GM18520 (cell line): ENCODE measurements around the gene MAZ.
"Not testable (repeated sequence)": the region's sequence is repeated elsewhere in the genome, so short reads cannot be mapped to it uniquely, and the experiment has no call there.

Source experiments
- ATAC-seq: cut with Tn5 transposase; IDR thresholded peaks from one replicate; pipeline ENCODE4 v1.9.1; 2021; ENCODE audit not compliant: unreplicated experiment

Gene MAZ

DNA sequence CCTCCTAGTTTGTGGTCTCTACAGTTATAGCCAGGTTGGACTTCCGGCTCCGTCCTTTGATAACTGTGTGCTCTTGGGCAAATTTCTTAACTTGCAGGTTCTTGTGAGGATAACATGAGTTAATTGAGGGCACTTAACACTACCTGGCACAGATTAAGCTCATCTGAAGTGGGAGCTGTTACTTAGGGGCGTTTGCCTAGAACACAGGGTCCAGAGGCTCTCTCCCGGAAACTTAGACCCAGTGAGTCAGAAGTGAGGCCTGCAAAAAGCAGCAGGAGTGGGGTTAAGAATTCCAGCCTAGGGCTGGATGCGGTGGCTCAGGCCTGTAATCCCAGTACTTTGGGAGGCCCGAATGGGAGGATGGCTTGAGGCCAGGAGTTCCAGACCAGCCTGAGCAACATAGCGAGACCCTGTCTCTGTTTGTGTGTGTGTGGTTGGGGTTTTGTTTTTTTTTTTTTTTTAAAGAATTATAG lies 15.3 kb downstream of the MAZ start:
- no peak for ATAC-seq

DNA sequence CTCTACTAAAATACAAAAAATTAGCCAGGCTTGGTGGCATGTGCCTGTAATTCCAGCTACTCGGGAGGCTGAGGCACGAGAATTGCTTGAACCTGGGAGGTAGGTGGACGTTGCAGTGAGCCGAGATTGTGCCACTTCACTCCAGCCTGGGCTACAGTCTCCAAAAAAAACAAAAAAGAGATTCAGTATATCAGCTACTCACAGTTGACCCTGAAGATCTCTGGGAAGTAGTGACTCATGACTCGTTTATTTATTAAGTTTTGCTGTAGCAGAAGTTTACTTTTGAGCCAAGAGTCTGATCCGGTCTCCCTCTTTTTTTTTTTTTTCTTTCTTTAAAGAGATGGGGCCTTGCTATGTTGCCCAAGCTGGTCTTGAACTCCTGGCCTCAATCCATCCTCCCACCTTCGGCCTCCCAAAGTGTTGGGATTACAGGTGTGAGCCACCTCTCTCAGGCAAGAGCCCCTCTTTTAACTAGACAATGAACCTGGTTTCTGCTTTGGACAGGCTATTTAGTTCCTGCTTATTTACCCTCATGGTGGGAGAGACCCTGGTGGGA lies 18.3 kb downstream of the MAZ start:
- no peak for ATAC-seq

DNA sequence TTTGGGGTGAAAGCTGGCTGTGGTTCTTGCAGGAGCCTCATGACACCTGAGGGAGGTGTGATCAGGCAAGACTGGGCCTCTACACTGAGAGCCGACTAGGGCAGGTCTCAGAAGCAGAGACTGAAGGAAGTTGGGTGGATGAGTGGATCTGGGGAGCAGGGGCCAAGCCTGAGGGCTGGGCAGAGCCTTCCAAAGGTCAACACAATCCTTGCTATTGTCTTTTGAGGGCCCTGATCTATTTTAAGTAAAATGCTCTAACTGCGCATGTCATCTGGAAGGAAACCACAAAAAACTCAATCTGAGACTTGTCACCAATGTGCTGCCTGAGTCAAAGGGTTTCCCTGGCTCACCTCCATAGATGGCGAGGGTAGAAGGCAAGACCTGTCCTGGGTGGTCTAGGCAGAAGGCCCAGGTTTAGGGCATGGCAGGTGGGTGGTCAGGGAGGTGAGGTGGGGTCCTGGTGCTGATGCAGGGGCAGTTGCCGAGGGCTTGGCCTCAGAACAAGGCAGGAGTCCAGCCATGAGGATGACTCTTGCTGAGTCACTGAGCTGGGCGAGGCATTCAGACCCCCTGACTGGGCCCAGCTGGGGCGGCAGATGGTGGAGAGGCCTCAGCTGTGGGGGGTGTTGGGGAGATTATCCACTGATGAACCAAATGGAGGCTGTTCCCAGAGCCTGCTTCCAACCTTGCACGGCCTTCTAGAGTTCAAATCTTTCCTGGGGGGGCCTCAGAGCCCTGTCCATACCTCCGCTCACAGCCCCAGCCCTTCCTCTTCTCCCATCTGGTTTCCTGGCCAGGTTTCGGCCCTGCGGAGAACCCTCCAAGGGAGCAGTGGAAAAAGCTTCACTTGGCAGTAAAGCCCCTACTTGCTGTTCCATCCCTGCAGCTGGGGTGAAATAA lies 19.1 kb downstream of the MAZ start:
- ATAC-seq, result no peak

DNA sequence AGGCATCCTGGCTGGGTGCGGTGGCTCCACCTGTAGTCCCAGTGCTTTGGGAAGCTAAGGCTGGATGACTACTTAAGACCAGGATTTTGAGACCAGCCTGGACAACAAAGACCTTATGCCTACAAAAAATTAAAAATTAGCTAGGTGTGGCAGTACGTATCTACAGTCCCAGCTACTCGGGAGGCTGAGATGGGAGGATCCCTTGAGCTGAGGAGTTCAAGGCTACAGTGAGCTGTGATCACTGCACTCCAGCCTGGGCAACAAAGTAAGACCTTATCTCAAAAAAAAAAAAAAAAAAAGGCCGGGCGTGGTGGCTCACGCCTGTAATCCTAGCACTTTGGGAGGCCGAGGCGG lies 20.0 kb downstream of the MAZ start:
- no peak for ATAC-seq

DNA sequence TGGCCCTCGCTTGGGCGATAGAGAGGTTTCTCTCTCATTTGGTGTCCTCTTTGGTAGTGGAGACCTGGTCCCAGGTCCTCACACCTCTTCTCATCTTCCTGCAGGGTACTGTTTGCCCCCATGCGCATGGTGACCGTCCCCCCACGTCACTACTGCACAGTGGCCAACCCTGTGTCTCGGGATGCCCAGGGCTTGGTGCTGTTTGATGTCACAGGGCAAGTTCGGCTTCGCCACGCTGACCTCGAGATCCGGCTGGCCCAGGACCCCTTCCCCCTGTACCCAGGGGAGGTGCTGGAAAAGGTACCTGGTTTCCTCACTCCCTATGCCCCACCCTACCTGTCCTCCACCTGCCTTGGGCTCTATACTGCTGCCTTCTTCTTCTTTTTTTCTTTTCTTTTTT lies 24.4 kb downstream of the MAZ start:
- no peak for ATAC-seq

DNA sequence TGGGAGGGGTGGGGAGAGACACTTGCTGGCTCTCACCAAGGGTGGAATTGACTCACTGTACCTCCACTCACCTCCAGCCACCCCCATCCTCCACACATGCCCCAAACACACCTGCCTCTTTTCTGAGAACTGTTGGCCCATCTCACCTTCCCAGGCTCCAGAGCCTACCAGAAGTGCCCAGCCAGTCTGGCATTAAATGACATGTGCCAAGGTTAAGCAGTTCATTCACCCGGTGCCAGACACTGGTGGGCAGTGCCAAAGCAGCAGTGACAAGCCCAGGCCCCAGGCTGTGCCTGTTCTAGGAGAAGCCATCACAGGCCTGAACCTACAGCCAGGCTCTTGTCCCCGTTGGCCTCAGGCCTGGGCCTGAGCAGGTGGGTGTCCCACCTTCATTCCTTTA lies 25.2 kb downstream of the MAZ start:
- ATAC-seq, result no peak

GRCh38 chr16:29833219-29833618 lies 26.9 kb downstream of the MAZ start:
- ATAC-seq, result not testable (repeated sequence)

DNA sequence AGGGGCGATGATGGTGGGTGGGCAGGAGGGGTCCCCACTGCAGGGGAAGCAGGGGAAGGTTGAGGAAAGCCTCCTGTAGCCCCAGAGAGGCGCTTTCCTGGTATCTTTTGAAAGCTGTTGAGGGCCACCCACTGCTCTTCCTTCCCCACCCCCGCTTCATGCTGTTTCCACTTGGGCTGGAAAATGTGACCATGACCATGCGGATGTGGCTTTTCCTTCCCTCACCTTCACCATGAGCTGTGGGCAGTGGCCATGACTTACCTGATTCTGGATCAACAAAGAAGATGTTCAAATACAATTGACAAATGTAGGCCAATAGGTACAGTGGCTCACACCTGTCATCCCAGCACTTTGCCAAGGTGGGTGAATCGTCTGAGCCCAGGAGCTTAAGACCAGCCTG lies 27.8 kb downstream of the MAZ start:
- ATAC-seq, result no peak

GRCh38 chr16:29835926-29836325 lies 29.6 kb downstream of the MAZ start:
- no peak for ATAC-seq

- ATAC-seq, result no peak
These were observed 30.3 kb downstream of the MAZ start for GRCh38 chr16:29836623-29837022.

DNA sequence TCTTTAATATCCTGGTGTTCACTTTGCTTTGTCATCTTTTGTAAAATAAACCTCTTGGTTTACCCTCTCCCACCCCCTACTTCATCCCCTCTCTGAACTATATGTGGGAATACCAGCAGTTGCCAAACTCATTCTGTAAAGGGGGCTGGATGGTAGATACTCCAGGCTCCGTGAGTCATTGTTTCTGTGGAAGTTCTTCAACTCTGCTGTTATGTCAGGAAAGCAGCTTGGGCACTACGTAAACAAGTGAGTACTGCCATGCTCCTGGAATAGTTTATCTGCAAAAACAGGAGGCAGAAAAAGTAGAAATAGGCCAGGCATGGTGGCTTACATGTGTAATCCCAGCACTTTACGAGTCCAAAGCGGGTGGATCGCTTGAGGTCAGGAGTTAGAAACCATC lies 31.5 kb downstream of the MAZ start:
- no peak for ATAC-seq

GRCh38 chr16:29839822-29840221 lies 33.5 kb downstream of the MAZ start:
- ATAC-seq, result no peak

DNA sequence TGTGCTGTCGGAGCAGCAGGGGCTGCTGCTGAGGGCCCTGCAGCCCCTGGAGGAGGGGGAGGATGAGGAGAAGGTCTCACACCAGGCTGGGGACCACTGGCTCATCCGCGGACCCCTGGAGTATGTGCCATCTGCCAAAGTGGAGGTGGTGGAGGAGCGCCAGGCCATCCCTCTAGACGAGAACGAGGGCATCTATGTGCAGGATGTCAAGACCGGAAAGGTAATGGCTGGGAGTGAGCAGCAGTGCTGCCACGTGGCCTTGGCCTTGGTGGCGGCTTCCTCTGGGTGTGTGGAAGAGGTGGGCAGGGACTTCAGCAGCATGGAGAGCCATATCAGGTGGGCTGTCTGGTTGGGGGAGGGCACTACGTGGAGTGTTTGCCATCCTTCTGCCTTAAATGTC lies 33.9 kb downstream of the MAZ start:
- ATAC-seq, result no peak

DNA sequence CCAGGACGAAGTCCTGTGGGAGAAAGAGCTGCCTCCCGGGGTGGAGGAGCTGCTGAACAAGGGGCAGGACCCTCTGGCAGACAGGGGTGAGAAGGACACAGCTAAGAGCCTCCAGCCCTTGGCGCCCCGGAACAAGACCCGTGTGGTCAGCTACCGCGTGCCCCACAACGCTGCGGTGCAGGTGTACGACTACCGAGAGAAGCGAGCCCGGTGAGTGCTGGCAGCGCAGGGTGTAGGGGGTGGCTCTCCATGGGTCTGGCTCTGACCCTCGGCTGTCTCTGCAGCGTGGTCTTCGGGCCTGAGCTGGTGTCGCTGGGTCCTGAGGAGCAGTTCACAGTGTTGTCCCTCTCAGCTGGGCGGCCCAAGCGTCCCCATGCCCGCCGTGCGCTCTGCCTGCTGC lies 35.3 kb downstream of the MAZ start:
- ATAC-seq, result no peak

- ATAC-seq, result no peak
These were observed 36.5 kb downstream of the MAZ start for GRCh38 chr16:29842732-29843346.

- ATAC-seq, result no peak
These were observed 37.6 kb downstream of the MAZ start for GRCh38 chr16:29843931-29844330.

DNA sequence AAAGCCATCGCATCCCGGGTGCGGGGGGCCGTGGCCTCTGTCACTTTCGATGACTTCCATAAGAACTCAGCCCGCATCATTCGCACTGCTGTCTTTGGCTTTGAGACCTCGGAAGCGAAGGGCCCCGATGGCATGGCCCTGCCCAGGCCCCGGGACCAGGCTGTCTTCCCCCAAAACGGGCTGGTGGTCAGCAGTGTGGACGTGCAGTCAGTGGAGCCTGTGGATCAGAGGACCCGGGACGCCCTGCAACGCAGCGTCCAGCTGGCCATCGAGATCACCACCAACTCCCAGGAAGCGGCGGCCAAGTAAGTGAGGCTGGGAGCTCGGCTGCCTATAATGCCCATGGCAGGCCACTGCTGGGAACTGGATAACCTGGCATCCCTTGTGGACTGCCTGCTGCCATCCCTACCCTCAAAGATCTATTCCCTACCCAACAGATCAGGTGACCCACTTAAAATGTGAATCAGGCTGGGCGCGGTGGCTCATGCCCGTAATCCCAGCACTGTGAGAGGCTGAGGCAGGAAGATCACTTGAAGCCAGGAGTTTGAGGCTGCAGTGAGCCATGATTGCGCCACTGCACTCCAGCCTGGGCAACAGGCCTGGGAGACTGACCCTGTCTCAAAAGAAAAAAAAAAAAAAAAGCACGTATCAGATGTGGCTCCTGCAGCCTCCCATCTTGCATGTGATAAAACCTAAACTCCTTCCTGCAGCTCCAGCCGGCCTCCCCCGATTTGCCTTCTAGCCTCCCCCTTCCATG lies 38.4 kb downstream of the MAZ start:
- no peak for ATAC-seq

GRCh38 chr16:29845656-29846055 lies 39.3 kb downstream of the MAZ start:
- no peak for ATAC-seq

- no peak for ATAC-seq
These were observed 42.3 kb downstream of the MAZ start for GRCh38 chr16:29848420-29849297.

GRCh38 chr16:29849505-29849904 lies 43.2 kb downstream of the MAZ start:
- no peak for ATAC-seq

GRCh38 chr16:29850998-29851397 lies 44.7 kb downstream of the MAZ start:
- ATAC-seq, result no peak
